K562 (cell line): ENCODE results near the gene SETMAR. TPM values are rescaled to one million over a fixed set of nuclear protein-coding genes. Genes with fewer than 3 reads are reported as not detected.

ENCODE experiments used
- AFF1 ChIP-seq, 2 experiments: fragments of 450-650 bp; IDR thresholded peaks; 2 replicates each; pipeline ENCODE4 v1.6.1; 2018; ENCODE audit warnings: mild to moderate bottlenecking in 2 of 2, low read depth in 1 of 2; ENCODE audit not compliant: partially characterized antibody in 2 of 2
- ATF4 ChIP-seq: fragments of 450-650 bp; formaldehyde crosslinking; IDR thresholded peaks from 2 replicates; pipeline ENCODE4 v1.4.0; 2022; ENCODE audit warnings: mild to moderate bottlenecking, moderate library complexity
- ATF7 ChIP-seq: fragments of 450-650 bp; IDR thresholded peaks from 2 replicates; pipeline ENCODE4 v1.7.1; 2014; ENCODE audit warnings: mild to moderate bottlenecking, moderate library complexity
- BRF1 ChIP-seq: IDR thresholded peaks from 3 replicates; pipeline ENCODE4 v1.6.1; 2011; ENCODE audit warnings: borderline replicate concordance, mild to moderate bottlenecking; ENCODE audit not compliant: insufficient read length; ENCODE audit errors: extremely low read depth
- FIP1L1 ChIP-seq: fragments of 200-400 bp; formaldehyde crosslinking; IDR thresholded peaks from 2 replicates; pipeline ENCODE4 v1.6.1; 2018; ENCODE audit warnings: mild to moderate bottlenecking, low read depth, low read length; ENCODE audit not compliant: poor library complexity, severe bottlenecking
- FOXP1 ChIP-seq: sonication (generic); formaldehyde crosslinking; IDR thresholded peaks from 2 replicates; pipeline ENCODE4 v1.8.0; 2022; ENCODE audit warnings: mild to moderate bottlenecking, missing genetic modification reagents
- GATAD2B ChIP-seq: fragments of 450-650 bp; IDR thresholded peaks from 2 replicates; pipeline ENCODE4 v1.6.1; 2017; ENCODE audit warnings: mild to moderate bottlenecking, borderline replicate concordance
- HDAC6 ChIP-seq: IDR thresholded peaks from 2 replicates; pipeline ENCODE4 v1.6.1; 2012; ENCODE audit warnings: low read depth, mild to moderate bottlenecking, control low read depth, inconsistent platforms, low read length, moderate library complexity
- NR2C1 ChIP-seq, 2 experiments: fragments of 450-650 bp; IDR thresholded peaks; 2 replicates each; pipeline ENCODE4 v1.6.1; 2017; ENCODE audit warnings: mild to moderate bottlenecking in 2 of 2, antibody characterized with exemption in 1 of 2, inconsistent platforms in 1 of 2, missing compliant biosample characterization in 1 of 2, missing genetic modification characterization in 1 of 2
- NR2C2 ChIP-seq, 2 experiments: fragments of 200-800 bp in 1 of 2; sonication (Bioruptor generic) in 1 of 2; sonication (generic) in 1 of 2; formaldehyde crosslinking in 1 of 2; IDR thresholded peaks; 2 replicates each; pipeline versions ENCODE4 v1.6.1 to v1.8.0; 2016 to 2022; ENCODE audit warnings: mild to moderate bottlenecking in 1 of 2, missing compliant biosample characterization in 1 of 2, missing genetic modification characterization in 1 of 2, missing genetic modification reagents in 1 of 2
- NR2F6 ChIP-seq: fragments of 450-650 bp; formaldehyde crosslinking; IDR thresholded peaks from 2 replicates; pipeline ENCODE4 v1.4.0; 2020; ENCODE audit warnings: mild to moderate bottlenecking
- NR4A1 ChIP-seq, 2 experiments: fragments of 250-450 bp in 1 of 2; fragments of 450-650 bp in 1 of 2; sonication (Bioruptor Pico) in 1 of 2; IDR thresholded peaks; 2 replicates each; pipeline versions ENCODE4 v1.4.0 to v1.6.1; 2016 to 2020; ENCODE audit warnings: mild to moderate bottlenecking in 2 of 2, missing compliant biosample characterization in 1 of 2, missing genetic modification characterization in 1 of 2, moderate library complexity in 1 of 2
- SFPQ ChIP-seq: fragments of 200-400 bp; formaldehyde crosslinking; IDR thresholded peaks from 2 replicates; pipeline ENCODE4 v1.6.1; 2017; ENCODE audit warnings: mild to moderate bottlenecking, low read depth, low read length, moderate library complexity
- TCF7 ChIP-seq: sonication (generic); IDR thresholded peaks from 2 replicates; pipeline ENCODE4 v1.6.1; 2016; ENCODE audit warnings: antibody characterized with exemption, borderline replicate concordance
- TRIM28 ChIP-seq: fragments of 450-650 bp; IDR thresholded peaks from 2 replicates; pipeline ENCODE4 v1.6.1; 2017
- USF1 ChIP-seq: sonication (generic); formaldehyde crosslinking; IDR thresholded peaks from 2 replicates; pipeline ENCODE4 v1.9.0; 2022; ENCODE audit warnings: mild to moderate bottlenecking, missing genetic modification reagents
- ZNF324 ChIP-seq: fragments of 250-450 bp; sonication (Bioruptor Pico); IDR thresholded peaks from 2 replicates; pipeline ENCODE4 v1.4.0; 2020; ENCODE audit warnings: mild to moderate bottlenecking
- ZNF586 ChIP-seq: fragments of 450-650 bp; formaldehyde crosslinking; conservative IDR thresholded peaks from 2 replicates; pipeline ENCODE4 v1.4.0; 2020; ENCODE audit warnings: mild to moderate bottlenecking, moderate library complexity
- polyA plus RNA-seq, 8 experiments: library from polyadenylated mRNA; depleted of rRNA in 4 of 8; stranded (reverse) in 5 of 8; unstranded in 3 of 8; fragments of >200 nt; fragmentation: Nextera tagmentation in 2 of 8; fragmentation: Illumina TruSeq in 1 of 8; extraction: Ambion mirVana in 2 of 8; extraction: Trizol in 1 of 8; gene quantifications; 2 replicates each; pipeline versions ENCODE4 v1.2.1 to v1.2.3, GENCODE V29; 2011 to 2014; ENCODE audit warnings: inconsistent platforms in 1 of 8, missing spikeins in 1 of 8
- total RNA-seq, 7 experiments: library from RNA; depleted of rRNA in 6 of 7; stranded (reverse); fragments of >200 nt in 6 of 7; fragmentation: Illumina TruSeq in 2 of 7; extraction: Trizol in 2 of 7; gene quantifications; 2 replicates each; pipeline versions ENCODE4 v1.2.1 to v1.2.3, GENCODE V29; 2011 to 2021; ENCODE audit warnings: low replicate concordance in 1 of 7

SETMAR gene
- total and polyA plus RNA-seq, 9 of the 15 experiments (the other 6 are each of a cell fraction or from before 2014, with no cell fraction given): 5.5 to 25.1 (median 18.2) TPM

GRCh38 chr3:4340411-4341335 lies 37.5 kb downstream of the SETMAR start (continued):
- peak in 1 of 2 experiments; percentile 43 for TF ChIP-seq AFF1 (IDR thresholded peaks at IDR 0.05; ENCODE audit: low read depth in 1 of 2, partially characterized antibody in 2 of 2)
- no peak for TF ChIP-seq NR2F6 (CRISPR knock-in tag)
- TF ChIP-seq BRF1: no peak
- no peak for TF ChIP-seq USF1 (CRISPR knock-in tag)
- TF ChIP-seq ZNF586 (CRISPR knock-in tag): no peak
- TF ChIP-seq FOXP1: no peak
- TF ChIP-seq NR4A1 (CRISPR knock-in tag; IDR thresholded peaks at IDR 0.05): no peak
- peak; percentile 70 for TF ChIP-seq NR4A1 (tag; IDR thresholded peaks at IDR 0.05)
- no peak for TF ChIP-seq SFPQ
- no peak; the same call in 1 of the 2 replicates for TF ChIP-seq TRIM28
- no peak for TF ChIP-seq HDAC6
- TF ChIP-seq TCF7: no peak
- TF ChIP-seq FIP1L1: no peak
- no peak for TF ChIP-seq ATF4 (CRISPR knock-in tag)
- TF ChIP-seq ATF7: no peak
- TF ChIP-seq NR2C1 (IDR thresholded peaks at IDR 0.05): no peak
- TF ChIP-seq NR2C1 (tag; IDR thresholded peaks at IDR 0.05): 0 out of 2 replicates have a peak, but pooled peaks have one; percentile 12
- no peak for TF ChIP-seq GATAD2B
- no peak for TF ChIP-seq ZNF324
- no peak for TF ChIP-seq NR2C2 (CRISPR knock-in tag; IDR thresholded peaks at IDR 0.05)
- TF ChIP-seq NR2C2 (tag; IDR thresholded peaks at IDR 0.05): no peak
